H9 (cell line): Measurements from ENCODE around the gene LTA4H. TPM values are rescaled to one million over a fixed set of nuclear protein-coding genes. Genes with fewer than 3 reads are reported as not detected.

Experiments used
- DNase-seq: peaks from one replicate; pipeline ENCODE4 v3.0.0-alpha.2; 2017
- H2AFZ ChIP-seq: one replicate; pipeline ENCODE4 v1.6.1; 2013; ENCODE audit warnings: mild to moderate bottlenecking, low read length, control low read depth, moderate library complexity
- H2AK5ac ChIP-seq: 2 replicates; pipeline ENCODE4 v1.6.1; 2013; ENCODE audit warnings: low read length, control low read depth, mixed read lengths; ENCODE audit not compliant: insufficient read length
- H2BK120ac ChIP-seq: one replicate; pipeline ENCODE4 v1.6.1; 2013; ENCODE audit warnings: low read depth, mild to moderate bottlenecking, low read length, control low read depth, inconsistent platforms; ENCODE audit not compliant: poor library complexity, severe bottlenecking
- H2BK12ac ChIP-seq: 2 replicates; pipeline ENCODE4 v1.6.1; 2013; ENCODE audit warnings: low read length, control low read depth, mixed read lengths, low read depth; ENCODE audit not compliant: insufficient read length
- H2BK15ac ChIP-seq: 2 replicates; pipeline ENCODE4 v1.6.1; 2013; ENCODE audit warnings: low read depth, low read length, control low read depth
- H2BK20ac ChIP-seq: one replicate; pipeline ENCODE4 v1.6.1; 2013; ENCODE audit warnings: low read depth, mild to moderate bottlenecking, low read length, control low read depth, inconsistent platforms; ENCODE audit not compliant: poor library complexity, severe bottlenecking
- H2BK5ac ChIP-seq: 2 replicates; pipeline ENCODE4 v1.6.1; 2013; ENCODE audit warnings: low read length, control low read depth, mixed read lengths; ENCODE audit not compliant: insufficient read length
- H3K14ac ChIP-seq: 2 replicates; pipeline ENCODE4 v1.6.1; 2013; ENCODE audit warnings: low read length, control low read depth; ENCODE audit not compliant: insufficient read depth
- H3K18ac ChIP-seq: 2 replicates; pipeline ENCODE4 v1.6.1; 2013; ENCODE audit warnings: low read depth, mild to moderate bottlenecking, mixed read lengths, low read length, control low read depth; ENCODE audit not compliant: insufficient read length
- H3K23ac ChIP-seq: 2 replicates; pipeline ENCODE4 v1.6.1; 2013; ENCODE audit warnings: low read length, control low read depth, mixed read lengths, low read depth; ENCODE audit not compliant: insufficient read length
- H3K23me2 ChIP-seq: 2 replicates; pipeline ENCODE4 v1.6.1; 2013; ENCODE audit warnings: low read depth, mild to moderate bottlenecking, mixed read lengths, low read length, control low read depth; ENCODE audit not compliant: insufficient read length, poor library complexity, severe bottlenecking
- H3K27ac ChIP-seq: 2 replicates; pipeline ENCODE4 v1.5.1; 2013; ENCODE audit warnings: low read length, control low read depth, mixed read lengths, low read depth; ENCODE audit not compliant: insufficient read length
- H3K27me3 ChIP-seq: 2 replicates; pipeline ENCODE4 v1.6.1; 2013; ENCODE audit warnings: low read length, control low read depth, inconsistent platforms; ENCODE audit not compliant: insufficient read depth
- H3K4ac ChIP-seq: 2 replicates; pipeline ENCODE4 v1.6.1; 2013; ENCODE audit warnings: low read depth, mild to moderate bottlenecking, control low read depth, inconsistent platforms, low read length, moderate library complexity
- H3K4me1 ChIP-seq: 2 replicates; pipeline ENCODE4 v1.6.1; 2013; ENCODE audit warnings: low read length, control low read depth, inconsistent platforms; ENCODE audit not compliant: insufficient read depth
- H3K4me2 ChIP-seq: 2 replicates; pipeline ENCODE4 v1.6.1; 2013; ENCODE audit warnings: low read length, control low read depth, mixed read lengths; ENCODE audit not compliant: insufficient read length, insufficient read depth
- H3K56ac ChIP-seq: 2 replicates; pipeline ENCODE4 v1.6.1; 2013; ENCODE audit warnings: low read depth, mild to moderate bottlenecking, mixed read lengths, low read length, control low read depth; ENCODE audit not compliant: insufficient read length
- H3K79me1 ChIP-seq: 2 replicates; pipeline ENCODE4 v1.6.1; 2013; ENCODE audit warnings: low read depth, mild to moderate bottlenecking, moderate library complexity, low read length, control low read depth, inconsistent platforms; ENCODE audit not compliant: insufficient read depth, poor library complexity, severe bottlenecking
- H3K79me2 ChIP-seq: 2 replicates; pipeline ENCODE4 v1.6.1; 2013; ENCODE audit warnings: low read length, control low read depth, inconsistent platforms; ENCODE audit not compliant: insufficient read depth
- H3K9ac ChIP-seq: 2 replicates; pipeline ENCODE4 v1.6.1; 2013; ENCODE audit warnings: low read length, control low read depth, mixed read lengths; ENCODE audit not compliant: insufficient read length; ENCODE audit errors: extremely low read depth
- H3K9me3 ChIP-seq: one replicate; pipeline ENCODE4 v1.6.1; 2013; ENCODE audit warnings: low read depth, low read length, inconsistent platforms; ENCODE audit not compliant: control insufficient read depth
- H3T11ph ChIP-seq: one replicate; pipeline ENCODE4 v1.6.1; 2013; ENCODE audit warnings: mild to moderate bottlenecking, low read length, control low read depth, inconsistent platforms
- H4K20me1 ChIP-seq: one replicate; pipeline ENCODE4 v1.6.1; 2013; ENCODE audit not compliant: control insufficient read depth, insufficient read length, insufficient read depth
- H4K5ac ChIP-seq: 2 replicates; pipeline ENCODE4 v1.6.1; 2013; ENCODE audit warnings: low read depth, mild to moderate bottlenecking, mixed read lengths, low read length, control low read depth; ENCODE audit not compliant: insufficient read length
- H4K8ac ChIP-seq: replicated peaks from 2 replicates; pipeline ENCODE4 v1.6.1; 2013; ENCODE audit warnings: low read length, control low read depth, mixed read lengths, low read depth; ENCODE audit not compliant: insufficient read length
- H4K91ac ChIP-seq: 2 replicates; pipeline ENCODE4 v1.6.1; 2013; ENCODE audit warnings: low read depth, mild to moderate bottlenecking, moderate library complexity, mixed read lengths, low read length, control low read depth; ENCODE audit not compliant: insufficient read length
- H3K27ac Mint-ChIP-seq, 3 experiments: 2 replicates in 2 of 3; 3 replicates in 1 of 3; pipeline ENCODE4 v1.8.0; 2020 to 2021; ENCODE audit warnings: mixed read lengths in 3 of 3, mild to moderate bottlenecking in 1 of 3, moderate library complexity in 1 of 3
- H3K27me3 Mint-ChIP-seq: 2 replicates; pipeline ENCODE4 v1.8.0; 2021; ENCODE audit warnings: low read depth, mild to moderate bottlenecking, moderate library complexity, mixed read lengths
- H3K36me3 Mint-ChIP-seq, 3 experiments: 2 replicates in 2 of 3; 3 replicates in 1 of 3; pipeline ENCODE4 v1.8.0; 2020 to 2021; ENCODE audit warnings: low read depth in 3 of 3, mixed read lengths in 3 of 3; ENCODE audit not compliant: insufficient read depth in 1 of 3
- H3K4me1 Mint-ChIP-seq, 2 experiments: 2 replicates each; pipeline ENCODE4 v1.8.0; 2020; ENCODE audit warnings: mixed read lengths in 2 of 2
- H3K4me3 Mint-ChIP-seq, 2 experiments: 2 replicates in 1 of 2; 3 replicates in 1 of 2; pipeline ENCODE4 v1.8.0; 2020 to 2021; ENCODE audit warnings: mild to moderate bottlenecking in 2 of 2, mixed read lengths in 2 of 2, moderate library complexity in 1 of 2
- H3K9me3 Mint-ChIP-seq, 2 experiments: 2 replicates in 1 of 2; 3 replicates in 1 of 2; pipeline ENCODE4 v1.8.0; 2020; ENCODE audit warnings: mild to moderate bottlenecking in 2 of 2, mixed read lengths in 2 of 2, moderate library complexity in 1 of 2
- CTCF ChIP-seq: fragments of 200-600 bp; sonication (generic); conservative IDR thresholded peaks from 3 replicates; pipeline ENCODE4 v1.8.0; 2021; ENCODE audit warnings: antibody characterized with exemption, mild to moderate bottlenecking
- WGBS: extraction: QIAGEN DNeasy Blood & Tissue Kit; methylation state at CpG from one replicate; pipeline ENCODE4 v1.1.7; 2013; ENCODE audit warnings: missing lambda C conversion rate, low lambda C conversion rate, mixed read lengths; ENCODE audit not compliant: insufficient read length; ENCODE audit errors: extremely low coverage; 5-methylcytosine and 5-hydroxymethylcytosine counted together
- total RNA-seq: library from RNA; stranded (reverse); gene quantifications from 2 replicates; pipeline ENCODE4 v1.2.1, GENCODE V29; 2021

Gene LTA4H
- total RNA-seq, 1 experiment from 2014 or later, result 144 TPM

- no peak overlapping the region for H2AK5ac ChIP-seq
- H3K4ac ChIP-seq, result no peak overlapping the region
- no peak overlapping the region for H3K56ac ChIP-seq
- no peak overlapping the region for H2BK15ac ChIP-seq
- H4K5ac ChIP-seq, result no peak overlapping the region
- no peaks in the 10 kb centered on the region for H3K79me2 ChIP-seq
- no peak overlapping the region for H2BK12ac ChIP-seq
- no peaks in the 10 kb centered on the region for H3K9me3 Mint-ChIP-seq
- no peaks in the 10 kb centered on the region; a peak in 1 of 7 replicates for H3K36me3 Mint-ChIP-seq
- H3K27me3 ChIP-seq, result no peaks in the 10 kb centered on the region
- WGBS, result no CpG with 5 or more reads among the region's 3 CpGs
- no peak overlapping the region for H3K4me3 Mint-ChIP-seq
- H4K8ac ChIP-seq, result no peak overlapping the region
- H2BK120ac ChIP-seq, result no peak overlapping the region
- no peak overlapping the region for H2AFZ ChIP-seq
- peaks cover 2% of the 10 kb centered on the region; the same call in 1 of the 2 replicates for H3K4me1 ChIP-seq
- no peak overlapping the region for H4K91ac ChIP-seq
- no peak overlapping the region for H2BK5ac ChIP-seq
- H3K27ac Mint-ChIP-seq, result no peak overlapping the region
- peaks cover 9 to 13% of the 10 kb centered on the region in 2 experiments for H3K4me1 Mint-ChIP-seq
- no peak overlapping the region for H3T11ph ChIP-seq
- no peak overlapping the region for H3K27ac ChIP-seq
- no peaks in the 10 kb centered on the region for H3K79me1 ChIP-seq
- no peak overlapping the region for H3K4me2 ChIP-seq
- no peaks in the 10 kb centered on the region for H3K9me3 ChIP-seq
- no peaks in the 10 kb centered on the region for H3K23me2 ChIP-seq
- H3K9ac ChIP-seq, result no peak overlapping the region
- no peak overlapping the region for H3K23ac ChIP-seq
- H4K20me1 ChIP-seq, result no peaks in the 10 kb centered on the region
- H3K27me3 Mint-ChIP-seq, result no peaks in the 10 kb centered on the region; the same call in none of the 2 replicates
- DNase-seq, result no peak
- H3K18ac ChIP-seq, result no peak overlapping the region
- TF ChIP-seq CTCF, result no peak
- no peak overlapping the region for H3K14ac ChIP-seq
- H2BK20ac ChIP-seq, result no peak overlapping the region
These were observed 56.6 kb downstream of the LTA4H start for GRCh38 chr12:95978774-95979173.
